Superior temporal gyrus (tissue), 1 donor: ENCODE measurements around the gene IRF2BPL.
A peak's percentile ranks its signal among the peaks of the same experiment; 100 is the strongest.
"Not testable (repeated sequence)": the region's sequence is repeated elsewhere in the genome, so short reads cannot be mapped to it uniquely, and the experiment has no call there.

Source experiments
- DNase-seq: peaks from one replicate; pipeline ENCODE4 v3.0.0-alpha.2; 2016; ENCODE audit errors: extremely low spot score

Gene IRF2BPL

DNA sequence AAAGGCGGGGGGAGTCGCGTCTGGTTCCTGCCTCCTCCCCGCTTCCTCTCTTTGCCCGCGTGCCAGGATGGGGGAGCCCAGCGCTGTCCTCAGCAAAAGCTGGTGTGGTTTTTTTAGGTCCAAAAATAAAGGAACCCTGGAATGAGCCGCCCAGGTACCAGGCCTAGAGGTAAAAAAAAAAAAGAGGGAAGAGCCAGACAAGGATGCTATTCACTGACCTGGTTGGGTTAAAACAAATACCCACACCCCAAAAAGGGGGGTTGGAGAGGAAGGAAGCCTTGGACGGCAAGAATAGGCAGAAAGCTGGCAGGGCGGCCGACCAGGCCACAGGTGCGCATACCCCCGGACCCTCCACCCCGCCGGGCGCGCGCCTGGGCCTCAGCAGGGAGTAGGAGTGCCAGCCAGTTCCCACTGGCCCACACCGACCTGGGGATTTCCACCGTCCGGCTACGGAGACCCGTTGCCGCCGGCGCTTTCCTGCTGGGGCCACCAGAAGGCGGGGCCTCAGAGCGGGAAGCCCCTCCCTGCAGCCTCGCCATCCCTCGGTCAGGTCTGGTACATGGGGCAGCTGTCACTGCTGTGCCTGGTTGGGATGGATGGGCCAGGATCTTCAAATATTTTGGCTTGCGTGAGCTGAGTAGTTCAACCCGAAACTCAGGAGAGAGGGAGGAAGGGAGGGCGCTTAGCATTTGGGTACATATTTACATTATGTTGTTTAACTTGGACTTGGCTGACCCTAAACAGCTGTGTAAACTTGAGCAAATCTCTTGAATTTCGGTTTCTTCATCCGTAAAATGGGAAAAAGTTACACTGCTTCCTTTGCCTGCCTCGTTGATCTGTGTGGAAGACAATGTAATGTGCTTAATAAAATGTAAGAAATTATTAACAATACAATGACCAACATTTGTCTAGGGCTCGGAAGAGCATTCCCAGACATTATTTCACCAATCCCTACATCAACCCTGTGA lies 5.4 kb upstream of the IRF2BPL start:
- DNase-seq: peak; percentile 49

DNA sequence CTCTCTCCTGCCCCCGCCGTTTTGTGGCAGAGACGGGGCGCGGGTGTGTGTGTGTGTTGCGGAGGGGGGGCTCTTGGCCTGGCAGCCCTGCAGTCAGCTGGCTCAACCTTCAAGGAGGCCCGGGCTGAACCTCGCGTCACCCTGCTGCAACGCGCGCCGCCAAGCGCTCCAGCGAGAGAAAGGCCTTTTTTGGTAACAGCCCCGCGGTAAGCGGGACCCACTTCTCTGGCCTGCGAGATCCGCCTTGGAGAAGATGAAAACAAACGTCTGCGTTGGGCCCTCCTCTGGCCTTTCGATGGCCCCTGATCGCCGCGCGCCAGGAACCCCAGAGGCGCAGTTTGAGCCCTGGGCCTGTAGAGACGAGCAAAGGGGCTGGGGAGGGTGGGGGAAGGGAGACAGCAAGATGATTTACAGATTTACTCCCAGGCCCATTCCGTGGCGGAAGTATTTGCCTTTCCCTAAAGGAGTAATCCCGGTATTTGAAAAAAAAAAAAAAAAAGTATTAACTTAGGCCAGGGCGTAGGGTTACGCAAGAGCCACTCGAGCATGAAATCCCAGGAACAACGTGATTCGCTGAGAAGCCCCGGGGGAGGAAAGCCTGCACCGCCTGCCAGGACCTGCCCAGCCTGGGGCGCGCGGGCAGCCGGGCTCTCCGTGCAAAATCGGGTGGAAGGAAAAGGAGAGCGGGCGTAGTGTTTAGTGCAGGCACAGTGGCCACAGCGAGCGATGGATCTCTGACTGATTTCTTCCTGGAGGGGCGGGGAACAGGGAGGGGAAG lies 4.5 kb upstream of the IRF2BPL start:
- DNase-seq: peak; percentile 77

DNA sequence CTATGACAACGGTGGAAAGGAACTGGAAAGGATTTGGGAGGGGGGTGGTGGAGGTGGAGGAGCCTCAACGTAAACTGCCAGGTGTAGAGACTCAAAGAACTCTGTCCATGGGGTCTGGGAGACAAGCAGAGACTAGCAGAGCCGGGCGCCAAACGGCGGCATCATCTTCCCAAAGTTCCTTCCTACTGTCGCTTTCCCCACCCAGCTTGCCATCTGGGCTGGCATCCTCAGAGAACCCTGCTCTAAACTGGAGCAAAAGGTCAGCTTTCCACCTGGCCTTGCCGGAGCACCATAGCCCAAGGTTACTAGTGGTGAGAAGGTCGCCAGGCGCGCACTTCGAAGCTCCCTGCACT lies 4.0 kb upstream of the IRF2BPL start:
- DNase-seq: no peak

DNA sequence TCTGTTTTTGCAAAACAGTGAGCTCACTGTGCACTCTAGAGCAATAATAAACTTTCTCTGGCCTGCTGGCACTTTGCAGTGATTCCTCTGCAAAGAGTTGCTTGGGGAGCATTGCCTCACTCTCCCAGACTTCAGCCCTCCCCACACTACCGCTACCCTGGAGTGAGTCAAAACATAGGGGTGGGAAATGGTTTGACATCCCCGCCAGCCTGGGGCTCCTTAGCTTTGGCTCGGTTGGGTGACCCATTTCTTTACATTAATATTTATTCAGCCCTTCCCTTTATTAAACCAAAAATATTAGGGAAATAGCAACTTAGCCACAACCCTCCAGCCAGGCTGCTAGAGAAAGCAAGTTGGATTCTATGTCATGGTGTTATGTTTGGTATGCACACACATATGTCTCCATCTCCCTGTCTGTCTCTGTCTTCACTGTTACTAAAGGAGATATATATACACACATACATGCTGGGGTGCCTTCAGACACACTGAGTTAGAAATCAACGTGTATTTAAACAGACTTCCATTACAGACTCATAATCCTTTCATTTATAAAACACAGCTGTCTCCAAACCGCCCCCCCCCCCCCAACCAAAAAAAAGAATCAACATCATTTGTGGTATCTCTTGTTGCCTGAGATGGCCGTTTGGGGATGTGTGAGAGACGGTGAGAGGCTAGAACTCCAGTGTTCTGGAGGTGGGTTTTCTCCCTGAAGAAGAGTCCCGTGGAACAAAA lies 3.4 kb upstream of the IRF2BPL start:
- no peak for DNase-seq

DNA sequence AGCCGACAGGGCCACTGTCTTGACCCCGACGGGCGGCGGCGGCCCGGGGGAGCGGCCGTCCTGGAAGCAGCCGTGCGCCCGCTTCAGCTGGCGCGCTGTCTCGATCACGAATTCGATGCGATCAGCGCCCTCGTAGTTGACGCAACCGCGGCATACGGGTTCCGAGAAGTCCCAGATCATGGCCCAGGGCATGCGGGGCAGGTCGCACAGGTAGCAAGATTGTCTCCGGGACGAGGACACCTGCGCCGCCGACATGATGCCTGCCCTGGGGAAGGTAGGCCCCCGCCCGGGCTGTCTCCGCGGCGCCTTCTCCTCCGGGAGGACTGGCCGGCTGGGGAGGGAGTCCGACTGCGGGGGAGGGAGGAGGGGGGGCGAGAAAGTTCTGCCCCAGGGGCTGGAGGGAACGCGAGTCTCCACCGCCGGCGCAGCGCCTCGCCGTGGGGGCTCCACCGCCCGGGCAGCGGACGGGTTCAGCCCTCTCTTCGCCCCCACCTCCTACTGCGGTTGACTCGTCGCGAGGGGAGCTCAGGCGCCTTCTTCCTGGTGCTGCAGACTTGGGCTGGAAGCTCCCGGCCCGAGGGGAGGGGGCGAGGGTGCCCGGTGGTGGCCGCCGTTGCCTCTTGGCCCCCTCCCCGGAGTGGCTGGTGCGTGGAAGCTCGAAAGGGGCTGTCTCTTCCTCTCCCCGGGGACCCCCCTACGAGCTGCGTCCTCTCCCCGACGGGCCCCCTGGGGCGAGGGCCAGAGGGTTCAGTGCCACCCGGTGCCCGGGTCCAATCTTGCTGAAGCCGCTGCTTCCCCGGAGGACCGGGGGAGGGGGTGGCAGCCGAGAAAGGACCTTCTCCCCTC lies 747 bp downstream of the IRF2BPL start:
- DNase-seq: peak; percentile 60

DNA sequence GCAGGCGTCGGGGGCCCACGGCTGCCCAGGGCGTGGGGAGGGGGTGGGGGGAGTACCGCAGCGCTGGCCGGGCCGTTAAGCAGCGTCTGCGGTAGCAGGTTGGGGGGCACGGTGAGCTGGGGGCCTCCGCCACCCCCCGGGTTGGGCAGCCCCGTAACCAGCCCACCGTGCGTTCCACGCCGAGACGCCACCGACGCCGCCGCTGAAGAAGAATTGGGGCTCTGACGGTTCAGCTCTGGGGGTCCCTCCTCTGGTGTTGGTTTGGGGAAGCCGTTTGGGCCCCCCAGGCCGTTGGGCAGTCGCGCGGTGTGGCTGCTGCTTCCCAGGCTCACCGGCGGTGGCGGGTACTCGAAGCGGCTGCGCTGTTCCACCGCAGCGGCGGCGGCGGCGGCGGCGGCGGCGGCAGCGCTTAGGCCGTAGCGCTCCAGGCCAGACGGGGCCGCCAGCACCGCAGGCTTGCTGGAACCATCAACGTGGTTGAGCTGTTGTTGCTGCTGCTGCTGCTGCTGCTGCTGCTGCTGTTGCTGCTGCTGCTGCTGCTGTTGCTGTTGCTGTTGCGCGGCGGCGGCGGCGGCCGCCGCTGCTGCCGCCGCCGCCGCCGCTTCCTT lies 1.5 kb downstream of the IRF2BPL start:
- peak; percentile 36 for DNase-seq

DNA sequence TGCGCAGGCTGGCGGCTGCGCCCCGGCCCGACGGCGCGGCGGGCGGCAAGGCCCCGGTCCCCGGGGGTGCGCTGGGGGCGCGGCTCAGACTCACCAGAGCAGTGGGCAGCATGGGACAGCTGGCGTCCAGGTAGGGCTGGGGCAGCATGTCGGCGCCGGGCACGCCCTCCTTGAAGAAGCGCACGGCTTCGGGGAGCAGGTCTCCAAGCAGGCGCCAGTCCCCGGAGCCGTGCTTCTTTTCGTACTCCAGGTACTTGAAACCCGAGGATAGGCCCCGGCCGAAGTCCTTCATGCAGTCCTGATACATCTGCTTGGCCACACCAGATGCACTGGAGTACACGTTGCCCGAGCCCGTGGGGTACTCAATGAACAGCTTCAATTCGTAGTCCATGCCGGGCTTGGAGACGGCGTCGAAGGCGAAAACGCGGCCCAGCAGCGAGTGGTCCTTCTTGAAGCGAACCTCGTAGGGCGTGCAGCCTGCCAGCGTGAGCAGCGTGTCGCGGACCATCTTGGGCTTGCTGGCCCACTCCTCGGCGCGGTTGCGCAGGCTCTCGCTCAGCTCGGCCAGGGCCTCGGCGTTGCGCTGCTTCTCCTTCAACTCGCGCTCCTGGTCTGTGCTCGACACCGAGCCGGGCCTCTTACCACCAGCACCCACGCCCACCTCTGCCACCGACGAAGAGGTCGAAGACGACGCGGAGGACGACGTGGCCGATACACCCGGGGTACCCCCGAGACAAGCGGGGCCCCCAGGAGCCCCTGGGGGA lies 2.2 kb downstream of the IRF2BPL start:
- DNase-seq: peak; percentile 30

DNA sequence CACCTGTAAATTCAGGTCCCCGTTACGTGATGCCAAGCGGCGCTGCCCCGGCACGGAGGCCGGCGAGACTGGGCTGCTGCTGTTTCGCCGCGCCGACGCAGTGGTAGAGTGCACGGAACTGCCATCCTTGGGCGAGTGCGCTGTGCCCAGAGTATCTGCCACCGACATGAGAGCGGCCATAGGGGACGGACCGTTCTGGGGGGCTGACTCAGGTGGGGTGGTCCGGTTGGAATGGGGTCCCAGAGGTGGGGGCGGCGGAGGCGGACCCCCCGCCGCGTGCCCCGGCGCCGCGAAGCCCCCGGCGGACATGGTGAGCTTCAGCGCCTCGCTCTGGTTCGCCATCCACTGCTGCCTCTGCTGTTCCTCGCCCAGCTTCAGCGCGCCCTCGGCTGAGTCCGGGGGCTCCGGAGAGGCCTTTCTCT lies 2.8 kb downstream of the IRF2BPL start:
- DNase-seq: no peak

DNA sequence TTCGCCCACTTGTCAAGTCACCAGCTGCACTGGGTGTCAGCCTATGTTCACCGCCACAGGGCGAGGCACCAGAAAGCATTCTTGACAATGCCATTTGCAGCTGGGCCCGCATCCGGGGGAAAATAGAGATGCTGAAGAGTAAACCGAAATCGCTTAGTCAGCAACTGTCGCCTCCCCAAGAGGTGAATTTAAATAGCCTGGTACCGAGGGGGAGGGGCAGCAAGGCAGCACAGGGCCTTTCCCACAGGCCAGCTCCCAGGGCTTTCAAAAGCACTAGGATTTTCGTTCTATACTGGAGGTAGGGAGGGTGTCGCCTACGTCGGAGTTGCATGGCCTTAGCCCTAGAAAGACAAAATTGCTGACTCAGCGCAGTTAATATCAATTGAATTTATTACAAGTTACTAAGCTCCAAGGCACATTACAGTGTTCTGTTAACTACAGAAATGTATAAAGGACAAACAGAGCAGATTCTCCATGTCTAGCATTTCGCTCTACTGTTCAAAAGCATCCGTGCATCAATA lies 4.3 kb downstream of the IRF2BPL start:
- peak; percentile 54 for DNase-seq

DNA sequence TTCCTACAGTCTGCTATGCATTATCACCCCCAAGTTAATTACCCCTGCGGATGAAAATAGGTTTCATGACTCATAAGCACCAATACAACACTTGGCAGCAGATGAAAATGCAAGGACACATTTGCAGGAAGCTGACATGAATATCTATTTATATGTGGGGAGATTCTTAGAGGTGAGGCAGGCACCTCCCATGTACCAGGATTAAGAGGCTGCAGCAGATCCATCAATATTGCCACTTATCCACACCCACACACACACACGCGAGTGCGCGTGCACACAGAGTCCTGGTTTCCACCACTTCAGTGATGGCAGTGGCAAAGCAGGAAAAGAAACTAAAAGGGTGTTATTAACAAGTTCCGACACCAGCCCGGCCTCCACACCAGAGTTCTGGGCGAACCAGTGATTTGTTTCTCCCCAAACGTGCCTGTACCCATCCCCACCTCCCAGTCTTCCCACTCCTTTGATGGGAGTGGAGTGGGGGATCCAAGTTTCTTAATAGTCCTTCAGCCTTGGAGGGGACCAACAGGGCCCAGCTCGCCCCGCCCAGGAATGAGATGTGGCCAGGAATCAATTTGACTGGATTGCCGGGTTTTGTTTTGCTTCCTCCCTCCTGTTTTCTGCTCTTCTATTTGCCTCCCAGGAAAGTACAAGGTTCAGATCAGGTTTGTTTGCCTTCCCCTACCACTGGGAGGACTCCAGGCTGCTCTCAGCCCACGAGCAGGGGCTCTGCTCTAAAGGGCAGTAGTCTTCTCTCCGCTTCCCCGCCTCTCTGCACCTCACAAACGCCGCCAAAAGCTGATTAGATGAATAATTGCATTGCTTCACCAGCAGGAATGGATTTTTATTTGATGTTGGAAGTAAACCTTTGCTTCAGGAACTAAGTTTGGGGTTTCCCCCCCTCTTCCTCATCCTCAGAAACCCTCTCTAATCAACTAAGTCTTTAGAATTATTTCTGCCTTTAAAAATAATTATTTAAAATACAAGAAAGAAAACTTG lies 5.2 kb downstream of the IRF2BPL start:
- DNase-seq: peak; percentile 57

DNA sequence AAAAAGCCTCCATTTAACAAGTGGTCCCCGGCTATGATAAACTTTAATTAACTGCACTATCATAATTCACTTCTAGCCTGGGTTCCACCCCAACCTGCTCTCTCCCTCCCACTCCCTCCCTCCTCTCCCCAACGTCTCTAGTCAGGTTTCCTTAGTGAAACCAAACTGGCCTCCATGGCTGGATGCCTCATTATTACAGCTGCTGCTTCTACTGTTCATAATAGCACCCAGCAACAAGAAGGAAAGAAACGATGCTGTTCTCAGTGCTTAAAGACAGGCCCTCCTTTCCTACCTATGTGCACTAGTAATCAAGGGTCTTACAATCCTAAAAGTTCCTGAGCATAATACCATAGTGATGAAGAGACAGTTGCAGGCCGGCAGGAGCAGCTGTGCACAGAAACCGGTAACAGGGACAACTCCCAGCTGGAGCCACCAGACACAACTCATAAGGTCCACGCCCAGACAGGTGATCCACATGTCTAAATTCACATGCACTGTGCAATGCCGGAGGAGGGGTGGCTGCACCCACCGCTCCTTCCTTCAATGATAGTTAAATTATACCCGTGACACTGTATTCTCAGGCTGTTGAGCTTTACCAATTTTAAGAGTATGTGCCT lies 6.2 kb downstream of the IRF2BPL start:
- no peak for DNase-seq

DNA sequence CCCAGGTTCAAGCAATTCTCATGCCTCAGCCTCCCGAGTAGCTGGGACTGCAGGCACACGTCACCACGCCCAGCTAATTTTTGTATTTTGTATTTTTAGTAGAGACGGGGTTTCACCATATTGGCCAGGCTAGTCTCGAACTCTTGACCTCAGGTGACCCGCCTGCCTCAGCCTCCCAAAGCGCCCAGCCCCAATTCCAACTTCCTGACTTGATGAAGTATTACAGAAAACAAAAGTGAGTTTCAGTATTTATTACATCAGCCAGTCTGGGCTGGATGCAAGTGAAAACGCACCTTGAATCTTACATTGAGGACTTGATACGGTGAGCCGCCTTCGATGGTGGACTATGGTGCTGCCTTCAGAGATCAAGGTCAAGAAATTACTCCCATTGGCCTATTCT lies 7.1 kb downstream of the IRF2BPL start:
- not testable (repeated sequence) for DNase-seq

DNA sequence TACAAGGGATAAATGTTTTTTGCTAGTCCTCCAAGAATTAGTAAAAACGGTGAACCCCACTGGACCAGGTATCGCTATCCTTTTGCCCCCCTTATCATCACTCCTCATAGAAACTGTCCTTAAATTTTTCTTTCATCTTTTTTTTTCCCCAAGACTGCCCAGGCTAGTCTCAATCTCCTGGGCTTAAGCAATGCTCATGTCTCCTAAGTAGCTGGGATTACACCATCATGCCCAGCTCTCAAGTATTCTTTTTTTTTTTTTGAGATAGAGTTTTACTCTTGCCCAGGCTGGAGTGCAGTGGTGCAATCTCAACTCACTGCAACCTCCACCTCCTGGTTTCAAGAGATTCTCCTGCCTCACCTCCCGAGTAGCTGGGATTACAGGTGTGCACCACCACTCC lies 9.7 kb downstream of the IRF2BPL start:
- DNase-seq: no peak

DNA sequence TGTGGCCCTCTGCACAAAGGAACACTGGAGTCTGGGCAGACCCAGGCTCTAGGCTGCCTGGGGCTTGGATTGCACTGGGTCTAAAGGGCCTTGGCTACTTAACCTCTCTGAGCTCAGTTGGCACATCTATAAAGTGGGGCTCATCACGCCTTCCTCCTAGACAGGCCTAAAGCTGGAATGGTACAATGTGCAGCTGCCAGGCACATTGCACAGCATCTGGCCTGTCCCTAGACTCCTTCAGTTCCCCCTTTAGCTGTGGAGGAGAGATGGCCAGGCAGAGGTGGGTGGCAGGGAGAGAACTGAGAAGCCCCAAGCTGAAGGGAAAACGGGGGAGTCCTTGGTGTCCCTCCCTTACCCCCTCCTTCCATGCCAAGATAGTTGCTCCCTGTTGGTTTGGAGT lies 10.8 kb downstream of the IRF2BPL start:
- no peak for DNase-seq

DNA sequence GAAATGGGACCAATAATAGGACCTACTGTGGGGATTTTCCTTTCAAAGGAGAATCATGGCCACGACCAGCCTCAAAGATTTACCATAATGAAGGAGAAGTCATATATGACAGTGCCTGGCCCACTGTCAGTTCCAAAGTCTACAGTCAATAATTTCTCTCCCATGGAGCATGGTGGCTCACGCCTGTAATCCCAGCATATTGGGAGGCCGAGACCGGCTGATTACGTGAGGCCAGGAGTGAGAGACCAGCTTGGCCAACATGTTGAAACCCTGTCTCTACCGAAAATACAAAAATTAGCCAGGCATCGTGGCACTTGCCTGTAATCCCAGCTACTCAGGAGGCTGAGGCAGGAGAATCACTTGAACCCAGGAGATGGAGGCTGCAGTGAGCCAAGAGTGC lies 13.8 kb downstream of the IRF2BPL start:
- DNase-seq: no peak

DNA sequence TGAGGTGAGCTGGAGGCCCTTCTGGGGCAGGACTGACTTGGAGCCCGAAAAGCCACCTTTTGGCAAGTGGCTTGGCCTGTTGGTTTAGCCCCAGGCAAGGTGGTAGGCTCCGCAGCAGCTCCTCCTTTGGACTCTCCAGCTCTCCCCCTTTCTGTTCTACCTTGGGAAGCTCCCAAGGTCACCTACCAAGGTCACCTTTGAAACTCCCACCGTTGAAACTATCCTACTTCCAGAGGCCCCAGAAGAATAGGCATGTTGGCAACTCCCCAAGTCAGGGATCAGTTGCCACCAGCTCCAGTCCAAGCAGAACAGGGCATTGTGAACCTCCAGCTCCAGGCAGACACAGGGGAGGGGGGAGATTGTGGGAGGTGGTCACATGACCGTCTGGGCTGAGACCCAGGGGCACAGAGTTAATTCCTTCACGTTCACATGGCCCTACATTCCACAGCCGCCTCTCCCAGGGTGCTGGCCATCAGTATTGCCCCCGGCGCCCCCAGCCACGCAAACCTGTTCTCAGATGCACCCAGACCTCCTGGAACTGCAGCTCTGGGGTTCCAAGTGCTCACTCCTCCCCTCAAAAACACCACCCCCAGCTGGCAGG lies 14.4 kb downstream of the IRF2BPL start:
- peak; percentile 40 for DNase-seq

DNA sequence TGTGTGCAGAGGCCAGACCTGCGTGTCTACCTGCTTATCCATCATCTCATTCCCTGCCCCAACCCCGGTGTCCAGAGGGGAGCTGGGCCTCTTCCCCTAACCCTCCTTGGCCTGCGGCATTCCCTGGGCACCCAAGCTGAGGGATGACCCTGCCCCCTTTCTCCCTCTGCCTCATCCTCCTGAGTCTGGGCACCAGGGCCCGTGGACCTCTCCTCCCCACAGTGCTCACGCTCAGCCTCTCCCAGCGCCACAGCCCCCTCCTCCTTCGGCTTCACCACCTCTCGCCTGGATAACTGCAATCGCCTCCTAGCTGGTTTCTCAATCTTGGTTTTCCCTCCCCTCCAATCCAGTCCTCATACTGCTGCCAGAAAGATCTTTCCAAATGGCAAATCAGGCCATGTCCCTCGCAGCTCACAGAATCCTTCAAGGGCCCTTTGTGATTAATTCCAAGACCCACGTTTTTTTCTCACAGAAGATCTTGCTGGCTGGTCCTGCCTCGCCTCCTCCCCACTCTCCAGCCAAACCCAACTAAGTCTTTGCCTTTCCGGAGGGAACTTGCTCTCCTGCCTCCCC lies 16.2 kb downstream of the IRF2BPL start:
- no peak for DNase-seq
